Peyer's patch (tissue), 4 donors: ENCODE results near the gene KRT37. TPM values are rescaled to one million over a fixed set of nuclear protein-coding genes. Genes with fewer than 3 reads are reported as not detected.

Experiments
- DNase-seq, 3 donors: peaks; one replicate each; pipeline ENCODE4 v3.0.0-alpha.2; 2017 to 2019
- H3K27ac ChIP-seq, 4 donors: fragments of 200-600 bp; sonication (generic); one replicate each; pipeline ENCODE4 v1.5.1; 2016 to 2019
- H3K27me3 ChIP-seq, 2 donors: fragments of 200-600 bp; sonication (generic); one replicate each; pipeline ENCODE4 v1.5.1; 2019
- H3K36me3 ChIP-seq, 3 donors: fragments of 200-600 bp; sonication (generic); one replicate each; pipeline ENCODE4 v1.5.1; 2016 to 2019
- H3K4me1 ChIP-seq, 4 donors: fragments of 200-600 bp; sonication (generic); one replicate each; pipeline ENCODE4 v1.5.1; 2016 to 2019
- H3K4me3 ChIP-seq, 4 donors: fragments of 200-600 bp; sonication (generic); 1 replicate in 3 of 4; 2 replicates in 1 of 4; pipeline ENCODE4 v1.5.1; 2016 to 2019; ENCODE audit warnings: mild to moderate bottlenecking in 1 of 4
- H3K9me3 ChIP-seq, 4 donors: fragments of 200-600 bp; sonication (generic); one replicate each; pipeline ENCODE4 v1.5.1; 2016 to 2019; ENCODE audit warnings: mild to moderate bottlenecking in 1 of 4
- POLR2A ChIP-seq, 2 donors: fragments of 450-650 bp; IDR thresholded peaks; one replicate each; pipeline ENCODE4 v1.5.1; 2017; ENCODE audit warnings: antibody characterized with exemption in 2 of 2, mild to moderate bottlenecking in 2 of 2, moderate library complexity in 2 of 2
- total RNA-seq, 4 donors: library from RNA; depleted of rRNA; stranded (reverse); fragments of >200 nt; gene quantifications; one replicate each; pipeline ENCODE4 v1.1.0, GENCODE V29; 2016
- TF ChIP-seq, protein P1 (sequence below), 6 experiments: fragments of 450-650 bp in 4 of 6; fragments of 200-600 bp in 2 of 6; sonication (generic) in 1 of 6; IDR thresholded peaks; one replicate each; pipeline ENCODE4 v1.5.1; 2017 to 2019; ENCODE audit warnings: antibody characterized with exemption in 6 of 6, mild to moderate bottlenecking in 3 of 6, moderate library complexity in 1 of 6

Gene KRT37
- total RNA-seq, 4 donors from 2014 or later: not detected

DNA sequence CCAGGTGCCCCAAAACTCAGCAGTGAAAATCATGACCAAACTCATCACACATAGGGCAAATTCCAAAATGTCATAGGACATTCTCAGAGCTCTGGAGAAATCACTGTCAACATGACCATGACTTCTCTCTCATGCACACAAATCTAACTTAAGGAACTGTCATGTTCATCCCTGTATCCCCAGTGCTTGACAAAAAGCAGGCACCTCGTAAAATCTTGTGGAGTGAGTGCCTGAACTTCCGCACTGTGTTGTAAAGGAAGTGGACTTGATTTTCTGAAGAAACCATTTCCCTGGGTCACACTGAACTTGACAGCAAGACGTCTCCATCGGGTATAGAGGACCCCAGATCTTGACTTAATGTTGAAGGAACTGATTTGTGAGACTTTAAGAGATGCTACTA, 2.8 kb downstream of the KRT37 start:
- Histone ChIP-seq H3K27ac (no peak overlapping the region), H3K4me1 (no peaks in the 10 kb centered on the region), H3K9me3 (no peaks in the 10 kb centered on the region), H3K36me3 (no peaks in the 10 kb centered on the region), H3K27me3 (no peaks in the 10 kb centered on the region), H3K4me3 (no peak overlapping the region)
- TF ChIP-seq, protein P1, sequence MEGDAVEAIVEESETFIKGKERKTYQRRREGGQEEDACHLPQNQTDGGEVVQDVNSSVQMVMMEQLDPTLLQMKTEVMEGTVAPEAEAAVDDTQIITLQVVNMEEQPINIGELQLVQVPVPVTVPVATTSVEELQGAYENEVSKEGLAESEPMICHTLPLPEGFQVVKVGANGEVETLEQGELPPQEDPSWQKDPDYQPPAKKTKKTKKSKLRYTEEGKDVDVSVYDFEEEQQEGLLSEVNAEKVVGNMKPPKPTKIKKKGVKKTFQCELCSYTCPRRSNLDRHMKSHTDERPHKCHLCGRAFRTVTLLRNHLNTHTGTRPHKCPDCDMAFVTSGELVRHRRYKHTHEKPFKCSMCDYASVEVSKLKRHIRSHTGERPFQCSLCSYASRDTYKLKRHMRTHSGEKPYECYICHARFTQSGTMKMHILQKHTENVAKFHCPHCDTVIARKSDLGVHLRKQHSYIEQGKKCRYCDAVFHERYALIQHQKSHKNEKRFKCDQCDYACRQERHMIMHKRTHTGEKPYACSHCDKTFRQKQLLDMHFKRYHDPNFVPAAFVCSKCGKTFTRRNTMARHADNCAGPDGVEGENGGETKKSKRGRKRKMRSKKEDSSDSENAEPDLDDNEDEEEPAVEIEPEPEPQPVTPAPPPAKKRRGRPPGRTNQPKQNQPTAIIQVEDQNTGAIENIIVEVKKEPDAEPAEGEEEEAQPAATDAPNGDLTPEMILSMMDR (IDR thresholded peaks at IDR 0.05): no peak
- no peak for TF ChIP-seq POLR2A (IDR thresholded peaks at IDR 0.05)
- DNase-seq: no peak

DNA sequence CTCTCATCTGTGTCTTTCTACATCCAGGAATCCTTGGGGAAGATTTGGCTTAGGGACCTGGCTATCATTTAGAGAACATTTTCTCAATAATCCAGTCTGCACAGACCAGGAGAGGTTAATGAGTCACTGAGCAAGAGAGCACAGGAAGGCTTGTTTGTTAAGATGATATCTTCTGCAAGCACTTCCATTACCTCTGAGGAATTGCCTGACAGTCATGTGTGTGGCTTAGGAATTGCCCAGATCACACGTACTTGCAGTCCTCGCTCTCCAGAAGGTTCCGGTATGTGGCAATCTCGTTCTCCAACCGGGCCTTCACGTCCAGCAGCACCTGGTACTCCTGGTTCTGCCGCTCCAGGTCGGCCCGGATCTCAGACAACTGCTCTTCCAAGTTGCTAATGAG, 3.3 kb downstream of the KRT37 start:
- H3K4me1 ChIP-seq: no peaks in the 10 kb centered on the region
- no peaks in the 10 kb centered on the region for H3K9me3 ChIP-seq
- no peak overlapping the region for H3K27ac ChIP-seq
- TF ChIP-seq, protein P1 (IDR thresholded peaks at IDR 0.05): no peak
- TF ChIP-seq POLR2A (IDR thresholded peaks at IDR 0.05): no peak
- H3K36me3 ChIP-seq: no peaks in the 10 kb centered on the region
- no peaks in the 10 kb centered on the region for H3K27me3 ChIP-seq
- no peak overlapping the region for H3K4me3 ChIP-seq
- DNase-seq: no peak

DNA sequence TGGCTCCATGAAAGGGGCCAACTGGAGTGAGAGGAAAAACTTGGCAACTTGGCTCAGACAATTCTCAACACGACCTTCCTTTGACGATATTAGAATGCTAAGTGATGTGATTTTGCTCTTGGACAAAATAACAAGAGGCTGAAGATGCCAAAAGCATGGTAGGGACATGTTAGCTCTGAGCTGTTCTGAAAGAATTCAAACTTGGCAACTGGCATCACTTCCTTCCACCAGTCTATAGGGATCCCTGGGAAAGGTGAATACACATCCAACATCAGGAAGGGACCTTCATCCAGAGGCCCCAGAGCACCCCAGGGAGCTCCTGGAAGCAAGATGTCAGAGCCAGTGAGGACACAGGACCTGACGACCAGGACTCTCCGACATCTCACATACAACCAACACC, 4.3 kb downstream of the KRT37 start:
- H3K27me3 ChIP-seq: no peaks in the 10 kb centered on the region
- H3K9me3 ChIP-seq: no peaks in the 10 kb centered on the region
- TF ChIP-seq, protein P1 (IDR thresholded peaks at IDR 0.05): no peak
- TF ChIP-seq POLR2A (IDR thresholded peaks at IDR 0.05): no peak
- H3K27ac ChIP-seq: no peak overlapping the region
- H3K4me1 ChIP-seq: no peaks in the 10 kb centered on the region
- H3K36me3 ChIP-seq: no peaks in the 10 kb centered on the region
- no peak overlapping the region for H3K4me3 ChIP-seq
- no peak for DNase-seq

DNA sequence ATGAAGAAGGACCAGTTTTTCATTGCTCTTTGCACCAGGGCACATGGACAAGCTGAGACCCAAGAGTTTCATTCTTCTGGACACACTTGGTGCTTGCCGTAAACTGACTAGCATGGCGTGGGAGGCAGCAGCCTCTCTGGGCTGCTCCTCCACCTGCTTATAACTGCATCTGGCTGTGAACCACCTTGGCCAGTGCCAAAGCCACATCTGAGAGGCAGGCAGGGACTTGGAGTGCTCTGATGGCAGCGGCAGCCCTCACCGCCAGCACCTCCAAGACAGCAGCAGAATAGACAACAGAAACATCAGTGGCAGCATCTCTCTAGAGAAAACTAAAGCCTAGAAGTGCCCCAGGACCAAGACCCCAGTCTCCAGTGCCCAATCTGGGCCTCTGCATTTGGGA, 4.7 kb downstream of the KRT37 start:
- Histone ChIP-seq H3K4me3 (no peak overlapping the region), H3K27ac (no peak overlapping the region), H3K36me3 (no peaks in the 10 kb centered on the region), H3K4me1 (no peaks in the 10 kb centered on the region), H3K27me3 (no peaks in the 10 kb centered on the region), H3K9me3 (no peaks in the 10 kb centered on the region)
- TF ChIP-seq POLR2A (IDR thresholded peaks at IDR 0.05): no peak
- TF ChIP-seq, protein P1 (IDR thresholded peaks at IDR 0.05): no peak
- DNase-seq: no peak

DNA sequence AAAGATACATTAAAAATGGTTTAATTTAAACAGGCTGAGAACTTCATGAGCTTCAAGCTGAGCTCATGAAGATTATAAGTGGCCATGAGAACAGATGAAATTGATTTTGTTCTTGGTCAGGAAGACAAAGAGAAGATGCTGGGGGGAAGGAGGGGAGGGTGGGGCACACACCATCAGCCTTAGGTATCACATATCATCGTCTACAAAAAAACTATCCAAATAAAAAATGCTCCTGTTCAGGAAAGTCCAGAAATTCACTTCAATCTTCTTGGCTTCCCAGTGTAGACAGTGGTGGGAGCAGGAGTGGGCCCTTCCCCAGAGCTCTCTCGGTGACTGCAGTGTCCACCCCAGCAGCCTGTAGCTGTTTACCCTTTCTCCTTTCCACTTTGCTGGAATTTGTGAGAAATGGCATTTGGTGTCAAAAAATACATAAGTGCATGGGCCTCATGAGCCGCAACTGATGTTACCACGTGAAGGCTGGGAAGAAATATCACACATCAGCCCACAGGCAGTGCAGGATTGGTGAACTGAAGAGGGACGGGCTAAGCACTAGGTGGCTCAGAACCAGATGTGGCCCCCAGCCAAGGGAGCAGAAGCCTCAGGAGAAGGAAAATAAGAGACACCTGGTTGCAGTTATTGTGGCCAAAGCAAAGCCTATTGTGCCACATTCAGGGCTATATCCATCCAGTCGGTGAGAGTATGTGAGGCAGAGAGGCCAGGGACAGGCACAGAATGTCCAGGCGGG, 6.1 kb downstream of the KRT37 start:
- H3K27me3 ChIP-seq: no peaks in the 10 kb centered on the region
- H3K36me3 ChIP-seq: no peaks in the 10 kb centered on the region
- no peak overlapping the region for H3K27ac ChIP-seq
- DNase-seq: no peak
- no peaks in the 10 kb centered on the region for H3K4me1 ChIP-seq
- no peak overlapping the region for H3K4me3 ChIP-seq
- no peaks in the 10 kb centered on the region for H3K9me3 ChIP-seq
- no peak for TF ChIP-seq POLR2A (IDR thresholded peaks at IDR 0.05)
- TF ChIP-seq, protein P1 (IDR thresholded peaks at IDR 0.05): no peak
